ENCODE data around the gene SNRPN.
"Not testable (repeated sequence)": the region's sequence is repeated elsewhere in the genome, so short reads cannot be mapped to it uniquely, and the experiment has no call there.

SNRPN gene

GRCh38 chr15:24971052-24971451, 16.3 kb downstream of the SNRPN start:
- DNase-seq (ENCODE audit: low read depth, low spot score), result no peak

GRCh38 chr15:24971772-24972171, 17.0 kb downstream of the SNRPN start:
- no peak for DNase-seq (ENCODE audit: low read depth, low spot score)

GRCh38 chr15:24972707-24973106, 17.9 kb downstream of the SNRPN start:
- DNase-seq (ENCODE audit: low read depth, low spot score), result not testable (repeated sequence)

GRCh38 chr15:24976932-24977331, 22.1 kb downstream of the SNRPN start:
- DNase-seq (ENCODE audit: low read depth, low spot score), result no peak

- DNase-seq (ENCODE audit: low read depth, low spot score), result no peak
These were observed 22.9 kb downstream of the SNRPN start for GRCh38 chr15:24977686-24978085.

- no peak for DNase-seq (ENCODE audit: low read depth, low spot score)
These were observed 30.4 kb downstream of the SNRPN start for GRCh38 chr15:24985224-24985623.

GRCh38 chr15:24986653-24987052, 31.9 kb downstream of the SNRPN start:
- DNase-seq (ENCODE audit: low read depth, low spot score), result no peak

GRCh38 chr15:25019434-25019833, 64.6 kb downstream of the SNRPN start:
- no peak for DNase-seq (ENCODE audit: low read depth, low spot score)

- DNase-seq (ENCODE audit: low read depth, low spot score), result no peak
These were observed 67.4 kb downstream of the SNRPN start for GRCh38 chr15:25022233-25022632.
